MCF 10A (cell line): Measurements from ENCODE around the gene PPP1R16B. TPM values are rescaled to one million over a fixed set of nuclear protein-coding genes. Genes with fewer than 3 reads are reported as not detected.

Experiments used
- BruUV-seq: library from RNA; stranded (reverse); fragments of 400-500 nt; replicated peaks from 2 replicates; lab custom pipeline; 2021; lab: Mats Ljungman, UMichigan
- CTCF ChIA-PET: fragments of 300-600 bp; sonication (Branson Sonifier 250); formaldehyde crosslinking; extraction: SDS; loops from one replicate; lab custom pipeline; 2021; ENCODE audit warnings: antibody characterized with exemption, inconsistent platforms; lab: Yijun Ruan, JAX
- POLR2A ChIA-PET: fragments of 300-600, 350-650 bp; sonication (Branson Sonifier 250); formaldehyde crosslinking; extraction: SDS; loops from one replicate; lab custom pipeline; 2020; ENCODE audit warnings: antibody characterized with exemption, inconsistent platforms; lab: Yijun Ruan, JAX
- DNase-seq: peaks from one replicate; pipeline ENCODE4 v3.0.0-alpha.2; 2018; ENCODE audit not compliant: unreplicated experiment
- H3K27ac Mint-ChIP-seq: one replicate; pipeline ENCODE4 v1.8.0; 2022; ENCODE audit warnings: mild to moderate bottlenecking, low read depth, mixed read lengths; ENCODE audit not compliant: unreplicated experiment
- H3K27me3 Mint-ChIP-seq: one replicate; pipeline ENCODE4 v1.8.0; 2022; ENCODE audit warnings: mixed read lengths; ENCODE audit not compliant: insufficient read depth, unreplicated experiment
- H3K36me3 Mint-ChIP-seq: one replicate; pipeline ENCODE4 v1.8.0; 2022; ENCODE audit warnings: mild to moderate bottlenecking, moderate library complexity, mixed read lengths; ENCODE audit not compliant: insufficient read depth, unreplicated experiment
- H3K4me1 Mint-ChIP-seq: one replicate; pipeline ENCODE4 v1.8.0; 2022; ENCODE audit warnings: mixed read lengths; ENCODE audit not compliant: insufficient read depth, unreplicated experiment
- H3K4me3 Mint-ChIP-seq: one replicate; pipeline ENCODE4 v1.8.0; 2022; ENCODE audit warnings: mild to moderate bottlenecking, moderate library complexity, mixed read lengths; ENCODE audit not compliant: unreplicated experiment
- H3K9me3 Mint-ChIP-seq: one replicate; pipeline ENCODE4 v1.8.0; 2022; ENCODE audit warnings: mixed read lengths; ENCODE audit not compliant: unreplicated experiment
- intact Hi-C: fragments of 100-400 bp; cut with micrococcal nuclease; formaldehyde crosslinking; loops from 2 replicates; pipeline ENCODE4 v1.14.1; 2022
- total RNA-seq: library from RNA; stranded (reverse); gene quantifications from 2 replicates; pipeline ENCODE4 v1.2.3, GENCODE V29; 2022
- TF ChIP-seq, protein P1 (sequence below): fragments of 200-600 bp; IDR thresholded peaks from one replicate; pipeline ENCODE4 v1.8.0; 2022; ENCODE audit warnings: antibody characterized with exemption, mild to moderate bottlenecking; ENCODE audit not compliant: unreplicated experiment

PPP1R16B gene
- total RNA-seq, 1 experiment from 2014 or later: not detected

GRCh38 chr20:38853759-38854158 is 48.3 kb downstream of the PPP1R16B start:
- Mint-ChIP-seq H3K4me3 (no peak overlapping the region), H3K27ac (no peak overlapping the region), H3K4me1 (no peaks in the 10 kb centered on the region), H3K9me3 (no peaks in the 10 kb centered on the region), H3K36me3 (no peaks in the 10 kb centered on the region), H3K27me3 (no peaks in the 10 kb centered on the region)
- TF ChIP-seq, protein P1, sequence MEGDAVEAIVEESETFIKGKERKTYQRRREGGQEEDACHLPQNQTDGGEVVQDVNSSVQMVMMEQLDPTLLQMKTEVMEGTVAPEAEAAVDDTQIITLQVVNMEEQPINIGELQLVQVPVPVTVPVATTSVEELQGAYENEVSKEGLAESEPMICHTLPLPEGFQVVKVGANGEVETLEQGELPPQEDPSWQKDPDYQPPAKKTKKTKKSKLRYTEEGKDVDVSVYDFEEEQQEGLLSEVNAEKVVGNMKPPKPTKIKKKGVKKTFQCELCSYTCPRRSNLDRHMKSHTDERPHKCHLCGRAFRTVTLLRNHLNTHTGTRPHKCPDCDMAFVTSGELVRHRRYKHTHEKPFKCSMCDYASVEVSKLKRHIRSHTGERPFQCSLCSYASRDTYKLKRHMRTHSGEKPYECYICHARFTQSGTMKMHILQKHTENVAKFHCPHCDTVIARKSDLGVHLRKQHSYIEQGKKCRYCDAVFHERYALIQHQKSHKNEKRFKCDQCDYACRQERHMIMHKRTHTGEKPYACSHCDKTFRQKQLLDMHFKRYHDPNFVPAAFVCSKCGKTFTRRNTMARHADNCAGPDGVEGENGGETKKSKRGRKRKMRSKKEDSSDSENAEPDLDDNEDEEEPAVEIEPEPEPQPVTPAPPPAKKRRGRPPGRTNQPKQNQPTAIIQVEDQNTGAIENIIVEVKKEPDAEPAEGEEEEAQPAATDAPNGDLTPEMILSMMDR: no peak
- POLR2A ChIA-PET: no interaction called here
- DNase-seq: no peak
- CTCF ChIA-PET: interaction anchor here (0.5 to 1.2 kb wide), 5 partner anchors 14 to 1398 kb away, joined by 3 to 4 read pairs (median 3); no protein-coding TSS in a partner anchor
- intact Hi-C loops: no loop called here
- no TSS peak for BruUV-seq

- no TSS peak for BruUV-seq
- POLR2A ChIA-PET: interaction anchor here (1.3 kb wide), 1 partner anchor 29 kb away, joined by 6 read pairs; no protein-coding TSS in a partner anchor
- intact Hi-C loops: no loop called here
These were observed 49.2 kb downstream of the PPP1R16B start for GRCh38 chr20:38854654-38855066.

DNA sequence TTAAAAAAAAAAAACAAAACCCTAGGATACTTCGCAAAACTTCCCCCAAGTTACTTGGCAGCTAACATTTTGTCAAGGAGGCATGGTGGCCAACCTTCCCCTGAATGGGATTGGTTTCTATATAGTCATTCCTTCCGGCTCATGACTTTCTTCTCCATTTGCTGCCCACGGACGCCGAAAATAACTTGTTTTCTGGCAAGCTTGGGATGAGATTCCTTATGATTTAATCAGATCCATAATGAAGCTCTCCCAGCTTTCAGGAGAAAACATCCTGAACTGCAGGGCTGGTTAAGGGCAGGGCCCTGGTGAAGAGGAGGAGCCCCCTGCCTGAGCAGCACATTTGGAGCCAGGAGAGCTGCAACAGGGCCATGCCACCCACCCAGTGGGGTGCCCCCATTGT is 49.9 kb downstream of the PPP1R16B start:
- no peaks in the 10 kb centered on the region for H3K27me3 Mint-ChIP-seq
- DNase-seq: peak; percentile 20
- no TSS peak for BruUV-seq
- ChIA-PET CTCF (interaction anchor here (0.6 to 1.2 kb wide), 7 partner anchors 9 to 266 kb away, joined by 3 to 5 read pairs (median 4); no protein-coding TSS in a partner anchor), POLR2A (interaction anchor here (1.1 to 1.3 kb wide), 2 partner anchors 29 to 33 kb away, joined by 3 to 6 read pairs; no protein-coding TSS in a partner anchor)
- intact Hi-C loops: no loop called here
- H3K36me3 Mint-ChIP-seq: no peaks in the 10 kb centered on the region
- H3K9me3 Mint-ChIP-seq: no peaks in the 10 kb centered on the region
- H3K4me1 Mint-ChIP-seq: no peaks in the 10 kb centered on the region
- no peak overlapping the region for H3K4me3 Mint-ChIP-seq
- TF ChIP-seq, protein P1: no peak
- no peak overlapping the region for H3K27ac Mint-ChIP-seq

More at GRCh38 chr20:38854654-38855066, 49.2 kb downstream of the PPP1R16B start:
- TF ChIP-seq, protein P1: no peak
- no peak overlapping the region for H3K27ac Mint-ChIP-seq
- H3K27me3 Mint-ChIP-seq: no peaks in the 10 kb centered on the region
- no peaks in the 10 kb centered on the region for H3K36me3 Mint-ChIP-seq
- DNase-seq: no peak
- no peaks in the 10 kb centered on the region for H3K4me1 Mint-ChIP-seq
- CTCF ChIA-PET: interaction anchor here (0.5 to 1.2 kb wide), 4 partner anchors 10 to 407 kb away, joined by 3 to 4 read pairs (median 3); no protein-coding TSS in a partner anchor
- no peaks in the 10 kb centered on the region for H3K9me3 Mint-ChIP-seq
- no peak overlapping the region for H3K4me3 Mint-ChIP-seq

DNA sequence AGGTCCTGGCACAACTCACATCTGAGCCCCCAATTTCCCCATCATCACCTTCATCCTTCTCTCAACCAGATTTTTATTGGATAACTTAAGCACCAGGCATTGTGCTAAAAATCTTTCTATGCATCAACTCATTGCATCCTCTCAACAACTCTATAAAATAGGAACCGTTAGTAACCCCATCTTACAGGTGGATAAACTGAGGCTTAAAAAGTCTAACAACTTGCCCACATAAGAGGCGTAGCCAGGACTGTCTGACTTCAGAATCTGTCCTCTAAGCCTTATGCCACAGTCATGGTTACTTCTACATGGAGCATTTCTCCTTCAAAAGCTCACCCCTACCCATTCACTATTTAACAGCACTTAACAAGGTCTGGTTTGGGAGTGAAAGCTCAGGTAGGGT is 51.1 kb downstream of the PPP1R16B start:
- TF ChIP-seq, protein P1: no peak
- DNase-seq: no peak
- Mint-ChIP-seq H3K27me3 (no peaks in the 10 kb centered on the region), H3K4me1 (no peaks in the 10 kb centered on the region), H3K4me3 (no peak overlapping the region), H3K36me3 (no peaks in the 10 kb centered on the region), H3K27ac (no peak overlapping the region), H3K9me3 (no peaks in the 10 kb centered on the region)
- no TSS peak for BruUV-seq
- intact Hi-C loops: no loop called here
- POLR2A ChIA-PET: interaction anchor here (1.5 kb wide), 1 partner anchor 10 kb away, joined by 6 read pairs; no protein-coding TSS in a partner anchor
- CTCF ChIA-PET: interaction anchor here (0.6 to 1.1 kb wide), 3 partner anchors 10 to 207 kb away, joined by 3 to 5 read pairs (median 5); no protein-coding TSS in a partner anchor
